ACC112 (cell line): ENCODE results near the gene ARMH2.
A peak's percentile ranks its signal among the peaks of the same experiment; 100 is the strongest.
"Not testable (repeated sequence)": the region's sequence is repeated elsewhere in the genome, so short reads cannot be mapped to it uniquely, and the experiment has no call there.

Experiments used
- H2AFZ ChIP-seq: fragments of 200-600 bp; sonication (generic); one replicate; pipeline ENCODE4 v1.6.0; 2017; ENCODE audit warnings: antibody characterized with exemption, low read length; ENCODE audit not compliant: unreplicated experiment
- H3K27ac ChIP-seq: fragments of 200-600 bp; sonication (generic); 2 replicates; pipeline ENCODE4 v1.5.1; 2014; ENCODE audit warnings: low read depth, mild to moderate bottlenecking, antibody characterized with exemption, low read length, moderate library complexity
- H3K27me3 ChIP-seq: fragments of 200-600 bp; sonication (generic); 2 replicates; pipeline ENCODE4 v1.6.1; 2014; ENCODE audit warnings: mild to moderate bottlenecking, antibody characterized with exemption, low read length, moderate library complexity, mixed read lengths; ENCODE audit not compliant: insufficient read depth
- H3K36me3 ChIP-seq: fragments of 200-600 bp; sonication (generic); 2 replicates; pipeline ENCODE4 v1.6.1; 2016; ENCODE audit warnings: mild to moderate bottlenecking, antibody characterized with exemption, low read length, moderate library complexity, mixed read lengths; ENCODE audit not compliant: insufficient read depth
- H3K4me1 ChIP-seq: fragments of 200-600 bp; sonication (generic); one replicate; pipeline ENCODE4 v1.6.1; 2016; ENCODE audit warnings: low read length, mixed read lengths; ENCODE audit not compliant: insufficient read depth, unreplicated experiment, control insufficient read depth
- H3K4me3 ChIP-seq: fragments of 200-600 bp; sonication (generic); 2 replicates; pipeline ENCODE4 v1.5.1; 2014; ENCODE audit warnings: mild to moderate bottlenecking, low read depth, low read length
- H3K79me2 ChIP-seq: fragments of 200-600 bp; sonication (generic); one replicate; pipeline ENCODE4 v1.6.0; 2016; ENCODE audit warnings: low read length; ENCODE audit not compliant: control insufficient read depth, unreplicated experiment, insufficient read depth

The ARMH2 gene

DNA sequence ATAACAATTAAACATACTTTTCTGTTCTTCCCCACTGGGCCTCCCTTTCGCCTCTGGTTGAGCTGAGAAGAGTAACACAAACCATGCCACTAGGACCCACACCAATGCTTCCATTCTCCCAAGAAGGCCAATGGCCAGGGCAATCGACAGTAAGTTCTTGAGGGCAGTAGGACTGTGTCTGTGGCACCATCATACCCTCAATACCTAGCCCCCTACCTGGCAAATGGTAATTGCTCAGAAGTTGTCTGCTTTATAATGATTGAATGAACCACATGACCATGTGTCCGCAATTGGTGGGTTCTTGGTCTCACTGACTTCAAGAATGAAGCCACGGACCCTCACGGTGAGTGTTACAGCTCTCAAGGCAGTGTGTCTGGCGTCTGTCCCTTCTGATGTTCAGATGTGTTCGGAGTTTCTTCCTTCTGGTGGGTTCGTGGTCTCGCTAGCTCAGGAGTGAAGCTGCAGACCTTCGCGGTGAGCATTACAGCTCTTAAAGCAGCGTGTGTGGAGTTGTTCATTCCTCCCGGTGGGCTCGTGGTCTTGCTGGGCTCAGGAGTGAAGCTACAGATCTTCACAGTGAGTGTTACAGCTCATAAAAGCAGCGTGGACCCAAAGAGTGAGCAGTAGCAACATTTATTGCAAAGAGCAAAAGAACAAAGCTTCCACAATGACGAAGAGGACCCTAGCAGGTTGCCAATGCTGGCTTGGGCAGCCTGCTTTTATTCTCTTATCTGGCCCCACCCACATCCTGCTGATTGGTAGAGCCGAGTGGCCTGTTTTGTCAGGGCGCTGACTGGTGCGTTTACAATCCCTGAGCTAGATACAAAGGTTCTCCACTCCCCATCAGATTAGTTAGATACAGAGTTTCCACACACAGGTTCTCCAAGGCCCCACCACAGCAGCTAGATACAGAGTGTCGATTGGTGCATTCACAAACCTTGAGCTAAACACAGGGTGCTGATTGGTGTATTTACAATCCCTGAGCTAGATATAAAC, 33.6 kb downstream of the ARMH2 start:
- H3K4me1 ChIP-seq, H3K4me3 ChIP-seq, H3K36me3 ChIP-seq, H3K79me2 ChIP-seq, H2AFZ ChIP-seq, H3K27me3 ChIP-seq, H3K27ac ChIP-seq: not testable (repeated sequence)

DNA sequence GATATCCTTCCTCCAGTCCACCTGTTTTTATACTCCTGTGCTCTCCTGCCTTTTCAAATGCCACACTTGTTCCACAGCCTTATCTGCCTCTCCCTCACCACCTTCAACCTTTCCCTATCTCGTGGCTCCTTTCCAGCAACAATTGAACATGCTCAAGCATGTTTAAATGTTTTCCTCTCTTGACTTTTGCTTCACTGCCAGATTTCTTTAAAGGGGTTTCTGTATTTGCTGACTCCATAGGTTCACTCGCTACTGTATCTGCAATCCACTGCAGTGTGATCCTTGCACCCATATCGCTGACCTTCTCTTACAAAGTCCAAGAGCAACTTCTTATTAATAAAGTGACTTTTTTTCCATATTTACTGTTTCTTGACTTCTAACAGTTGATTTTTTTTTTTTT, 35.1 kb downstream of the ARMH2 start:
- Histone ChIP-seq H2AFZ (no peak overlapping the region), H3K27ac (no peak overlapping the region), H3K79me2 (no peaks in the 10 kb centered on the region), H3K36me3 (no peaks in the 10 kb centered on the region), H3K27me3 (no peaks in the 10 kb centered on the region), H3K4me1 (no peaks in the 10 kb centered on the region), H3K4me3 (no peak overlapping the region)

DNA sequence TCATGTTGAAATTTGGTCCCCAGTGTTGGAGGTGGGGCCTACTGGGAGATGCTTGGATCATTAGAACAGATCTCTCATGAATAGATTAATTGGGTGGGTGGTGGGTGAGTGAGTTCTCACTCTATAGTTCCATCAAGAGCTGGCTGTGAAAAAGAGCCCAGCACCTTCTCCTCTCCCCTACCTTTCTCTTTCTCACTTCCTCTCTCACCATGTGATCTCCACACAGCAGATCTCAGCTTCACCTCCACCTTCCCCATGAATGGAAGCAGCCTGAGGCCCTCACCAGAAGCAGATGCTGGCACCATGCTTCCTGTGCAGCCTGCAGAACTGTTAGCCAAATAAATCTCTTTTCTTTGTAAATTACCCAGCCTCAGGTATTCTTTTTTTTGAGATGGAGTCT, 36.9 kb downstream of the ARMH2 start:
- Histone ChIP-seq H3K4me3 (no peak overlapping the region), H3K27me3 (no peaks in the 10 kb centered on the region), H2AFZ (no peak overlapping the region), H3K27ac (no peak overlapping the region), H3K79me2 (no peaks in the 10 kb centered on the region), H3K36me3 (no peaks in the 10 kb centered on the region), H3K4me1 (no peaks in the 10 kb centered on the region)

DNA sequence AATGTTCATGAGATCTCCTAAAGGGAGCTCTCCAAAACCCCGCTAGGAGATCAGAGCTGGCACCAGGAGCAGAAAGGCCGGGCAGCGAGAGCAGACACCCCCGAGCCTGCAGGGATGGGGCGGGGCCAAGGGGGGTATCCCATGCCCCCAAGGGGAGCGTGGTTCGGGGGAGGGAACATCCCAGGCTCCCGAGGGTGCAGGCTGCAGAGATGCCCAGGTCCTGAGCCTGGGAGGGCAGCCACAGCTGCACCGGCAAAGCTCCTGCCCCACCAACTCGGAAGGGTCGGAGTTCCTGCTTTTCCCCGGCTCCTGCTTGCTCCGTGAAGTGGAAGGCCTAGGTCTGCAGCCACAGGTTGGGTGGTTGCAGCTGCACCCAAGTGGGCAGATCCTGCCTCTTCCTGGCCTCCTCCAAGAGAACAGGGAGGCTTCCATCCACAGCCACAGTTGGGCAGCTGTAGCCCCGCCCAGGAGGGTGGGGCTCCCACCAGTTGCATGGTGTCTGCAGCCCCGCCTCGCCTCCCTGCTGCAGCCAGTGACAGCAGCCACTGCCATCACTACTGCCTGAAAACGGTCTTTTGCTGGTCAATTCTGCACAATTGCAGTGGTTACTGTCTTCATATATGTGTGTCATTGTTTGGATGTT, 37.4 kb downstream of the ARMH2 start:
- no peaks in the 10 kb centered on the region for H3K36me3 ChIP-seq
- no peaks in the 10 kb centered on the region for H3K4me1 ChIP-seq
- H3K27ac ChIP-seq, result no peak overlapping the region
- no peaks in the 10 kb centered on the region for H3K27me3 ChIP-seq
- no peaks in the 10 kb centered on the region for H3K79me2 ChIP-seq
- no peak overlapping the region for H3K4me3 ChIP-seq
- H2AFZ ChIP-seq, result no peak overlapping the region

DNA sequence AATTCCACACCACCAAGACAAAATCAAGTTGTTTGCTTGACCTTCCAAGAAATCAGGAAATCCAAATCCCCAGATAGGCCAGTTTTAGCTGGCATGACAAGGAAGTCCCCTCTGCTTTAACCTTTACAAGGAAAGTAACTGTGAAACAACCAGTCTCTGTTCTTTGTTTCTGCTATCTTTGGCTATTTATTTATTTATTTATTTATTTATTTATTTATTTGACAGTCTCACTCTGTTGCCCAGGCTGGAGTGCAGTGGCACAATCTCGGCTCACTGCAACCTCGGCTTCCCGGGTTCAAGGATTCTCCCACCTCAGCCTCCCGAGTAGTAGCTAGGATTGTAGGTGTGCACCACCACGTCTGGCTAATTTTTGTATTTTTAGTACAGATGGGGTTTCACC, 38.5 kb downstream of the ARMH2 start:
- no peak overlapping the region for H2AFZ ChIP-seq
- no peak overlapping the region for H3K27ac ChIP-seq
- H3K79me2 ChIP-seq, result no peaks in the 10 kb centered on the region
- peaks cover 3% of the 10 kb centered on the region for H3K4me1 ChIP-seq
- H3K36me3 ChIP-seq, result no peaks in the 10 kb centered on the region
- no peaks in the 10 kb centered on the region for H3K27me3 ChIP-seq
- H3K4me3 ChIP-seq, result no peak overlapping the region

DNA sequence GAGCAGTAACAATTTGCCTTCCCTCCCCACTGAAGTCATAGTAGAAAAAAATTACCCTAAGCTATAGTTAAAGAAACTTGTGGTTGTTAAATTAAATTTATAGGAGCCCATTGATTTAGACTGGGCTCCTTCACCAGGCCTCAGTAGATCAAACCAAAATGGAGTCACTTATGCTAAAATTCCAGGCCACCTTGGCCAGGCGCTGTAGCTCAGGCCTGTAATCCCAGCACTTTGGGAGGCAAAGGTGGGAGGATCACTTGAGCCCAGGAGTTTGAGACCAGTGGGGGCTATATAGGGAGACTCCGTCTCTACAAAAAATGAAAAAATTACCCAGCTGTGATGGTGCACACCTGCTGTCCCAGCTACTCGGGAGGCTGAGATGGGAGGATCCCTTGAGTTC, 39.0 kb downstream of the ARMH2 start:
- H3K79me2 ChIP-seq, result no peaks in the 10 kb centered on the region
- H3K4me1 ChIP-seq, result peaks cover 6% of the 10 kb centered on the region
- no peak overlapping the region for H3K4me3 ChIP-seq
- no peak overlapping the region for H2AFZ ChIP-seq
- H3K27ac ChIP-seq, result no peak overlapping the region
- H3K27me3 ChIP-seq, result no peaks in the 10 kb centered on the region
- H3K36me3 ChIP-seq, result no peaks in the 10 kb centered on the region

DNA sequence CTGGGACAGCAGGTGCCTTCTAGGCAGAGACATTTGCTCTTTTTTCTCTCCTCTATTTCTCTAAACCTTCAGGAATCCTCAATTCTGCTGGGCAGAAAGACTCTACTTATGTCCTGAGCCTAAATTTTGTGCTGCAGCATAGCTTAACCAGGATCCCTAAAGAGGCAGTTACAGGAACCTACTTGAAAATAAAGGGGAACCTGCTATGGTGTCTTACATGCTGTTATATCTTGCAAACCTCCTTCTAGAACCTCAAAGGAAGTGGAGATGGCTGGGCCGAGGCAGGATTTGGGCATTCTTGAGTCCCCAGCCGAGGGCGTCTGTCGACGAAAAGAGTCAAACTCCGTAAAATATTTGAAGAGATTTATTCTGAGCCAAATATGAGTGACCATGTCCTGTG, 41.1 kb downstream of the ARMH2 start:
- Histone ChIP-seq H3K4me1 (peaks cover 6% of the 10 kb centered on the region), H3K79me2 (no peaks in the 10 kb centered on the region), H3K27me3 (no peaks in the 10 kb centered on the region), H2AFZ (no peak overlapping the region), H3K36me3 (no peaks in the 10 kb centered on the region), H3K4me3 (no peak overlapping the region), H3K27ac (no peak overlapping the region)

DNA sequence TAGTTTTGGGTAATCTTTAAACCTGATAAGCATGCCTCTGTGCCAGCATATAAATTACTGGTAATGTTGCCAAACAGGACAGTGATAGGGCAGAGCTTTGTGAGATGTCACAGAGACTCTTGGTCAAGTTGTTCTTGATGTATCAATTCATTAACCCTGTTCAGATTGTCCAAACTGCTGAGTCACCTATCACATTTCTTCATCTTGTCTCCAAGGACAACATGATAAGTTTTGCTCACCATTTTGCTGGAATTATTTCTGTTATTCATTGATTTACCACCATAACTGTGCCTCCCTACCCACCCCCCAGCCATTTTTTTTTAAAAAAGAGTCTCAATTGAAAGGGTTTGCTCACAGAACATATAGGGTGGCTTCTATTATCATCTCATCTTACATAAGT, 43.4 kb downstream of the ARMH2 start:
- H3K79me2 ChIP-seq, result no peaks in the 10 kb centered on the region
- H3K4me1 ChIP-seq, result peaks cover 6% of the 10 kb centered on the region
- no peaks in the 10 kb centered on the region for H3K36me3 ChIP-seq
- no peak overlapping the region for H3K4me3 ChIP-seq
- H3K27me3 ChIP-seq, result no peaks in the 10 kb centered on the region
- H3K27ac ChIP-seq, result no peak overlapping the region
- peak overlapping the region; percentile 59 for H2AFZ ChIP-seq

DNA sequence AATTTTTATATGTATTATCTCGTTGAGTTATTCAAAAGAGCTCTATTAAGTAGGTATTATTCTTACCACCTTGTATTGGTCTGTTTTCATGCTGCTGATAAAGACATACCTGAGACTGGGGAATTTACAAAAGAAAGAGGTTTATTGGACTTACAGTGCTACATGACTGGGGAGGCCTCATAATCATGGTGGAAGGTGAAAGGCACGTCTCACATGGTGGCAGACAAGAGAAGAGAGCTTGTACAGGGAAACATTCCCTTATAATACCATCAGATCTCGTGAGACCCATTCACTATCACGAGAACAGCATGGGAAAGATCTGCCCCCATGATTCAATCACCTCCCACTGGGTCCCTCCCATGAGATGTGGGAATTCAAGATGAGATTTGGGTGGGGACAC, 44.3 kb downstream of the ARMH2 start:
- H3K4me1 ChIP-seq, H3K36me3 ChIP-seq, H3K27ac ChIP-seq, H3K4me3 ChIP-seq, H3K79me2 ChIP-seq, H3K27me3 ChIP-seq, H2AFZ ChIP-seq: not testable (repeated sequence)

GRCh38 chr6:24753545-24753944, 45.2 kb downstream of the ARMH2 start:
- Histone ChIP-seq H2AFZ (no peak overlapping the region), H3K36me3 (no peaks in the 10 kb centered on the region), H3K4me1 (peaks cover 6% of the 10 kb centered on the region), H3K27me3 (no peaks in the 10 kb centered on the region), H3K4me3 (no peak overlapping the region), H3K79me2 (no peaks in the 10 kb centered on the region), H3K27ac (no peak overlapping the region)
